PC-9 (cell line): Measurements from ENCODE around the gene KCNH2. TPM values are rescaled to one million over a fixed set of nuclear protein-coding genes. Genes with fewer than 3 reads are reported as not detected.

Source experiments
- BruUV-seq: library from RNA; stranded (reverse); fragments of 400-500 nt; replicated peaks from 2 replicates; lab custom pipeline; 2021; lab: Mats Ljungman, UMichigan
- CTCF ChIA-PET: fragments of 300-600 bp; sonication (Branson Sonifier 250); formaldehyde crosslinking; loops from one replicate; lab custom pipeline; 2022; ENCODE audit warnings: antibody characterized with exemption; lab: Charles Lee
- POLR2A ChIA-PET: fragments of 300-600 bp; sonication (Branson Sonifier 250); formaldehyde crosslinking; loops from one replicate; lab custom pipeline; 2022; ENCODE audit warnings: antibody characterized with exemption; ENCODE audit not compliant: unreplicated experiment; lab: Charles Lee
- DNase-seq, 2 experiments: peaks; one replicate each; pipeline versions ENCODE4 v3.0.0 to v3.0.0-alpha.2; 2015 to 2022; ENCODE audit warnings: mixed read lengths in 1 of 2
- H2AFZ ChIP-seq: fragments of 200-600 bp; sonication (generic); 2 replicates; pipeline ENCODE4 v1.8.1; 2017; ENCODE audit warnings: antibody characterized with exemption
- H3F3A ChIP-seq: fragments of 200-600 bp; sonication (generic); 2 replicates; pipeline ENCODE4 v1.8.1; 2017; ENCODE audit warnings: antibody characterized with exemption, mild to moderate bottlenecking, low read depth; ENCODE audit not compliant: insufficient read depth
- H3K27ac ChIP-seq: fragments of 200-600 bp; sonication (generic); 2 replicates; pipeline ENCODE4 v1.6.1; 2016; ENCODE audit warnings: mixed run types
- H3K27me3 ChIP-seq: fragments of 200-600 bp; sonication (generic); 2 replicates; pipeline ENCODE4 v1.6.1; 2016; ENCODE audit warnings: low read depth, mixed run types; ENCODE audit not compliant: insufficient read depth
- H3K36me3 ChIP-seq: fragments of 200-600 bp; sonication (generic); 2 replicates; pipeline ENCODE4 v1.6.1; 2016; ENCODE audit warnings: low read depth, mixed run types
- H3K4me1 ChIP-seq: fragments of 200-600 bp; sonication (generic); replicated peaks from 2 replicates; pipeline ENCODE4 v1.6.1; 2016; ENCODE audit warnings: mixed run types; ENCODE audit not compliant: insufficient read depth
- H3K4me2 ChIP-seq: fragments of 200-600 bp; sonication (generic); 2 replicates; pipeline ENCODE4 v1.6.1; 2017; ENCODE audit warnings: mixed run types
- H3K4me3 ChIP-seq: fragments of 200-600 bp; sonication (generic); 2 replicates; pipeline ENCODE4 v1.6.1; 2016; ENCODE audit warnings: mixed run types
- H3K79me2 ChIP-seq: fragments of 200-600 bp; sonication (generic); 2 replicates; pipeline ENCODE4 v1.6.1; 2017; ENCODE audit warnings: low read depth, mixed run types
- H3K9me2 ChIP-seq: fragments of 200-600 bp; sonication (generic); 2 replicates; pipeline ENCODE4 v1.8.1; 2017; ENCODE audit warnings: mild to moderate bottlenecking; ENCODE audit not compliant: insufficient read depth
- H3K9me3 ChIP-seq: fragments of 200-600 bp; sonication (generic); 2 replicates; pipeline ENCODE4 v1.8.1; 2016; ENCODE audit warnings: low read depth; ENCODE audit not compliant: insufficient read depth
- H4K20me1 ChIP-seq: fragments of 200-600 bp; sonication (generic); 2 replicates; pipeline ENCODE4 v1.8.1; 2017; ENCODE audit not compliant: insufficient read depth
- CTCF ChIP-seq: fragments of 200-600 bp; sonication (generic); conservative IDR thresholded peaks from 2 replicates; pipeline ENCODE4 v1.6.1; 2017; ENCODE audit warnings: mixed run types, antibody characterized with exemption, mild to moderate bottlenecking, moderate library complexity
- EZH2 ChIP-seq: fragments of 200-600 bp; sonication (generic); IDR thresholded peaks from 2 replicates; pipeline ENCODE4 v1.8.0; 2017; ENCODE audit warnings: antibody characterized with exemption, low read depth
- intact Hi-C: fragments of 100-400 bp; cut with micrococcal nuclease; formaldehyde crosslinking; loops from one replicate; pipeline ENCODE4 v1.10.0; 2022; ENCODE audit not compliant: unreplicated experiment
- total RNA-seq: library from RNA; stranded (reverse); gene quantifications from 2 replicates; pipeline ENCODE4 v1.2.3, GENCODE V29; 2021

Gene KCNH2
- total RNA-seq, 1 experiment from 2014 or later: 1.5 TPM

DNA sequence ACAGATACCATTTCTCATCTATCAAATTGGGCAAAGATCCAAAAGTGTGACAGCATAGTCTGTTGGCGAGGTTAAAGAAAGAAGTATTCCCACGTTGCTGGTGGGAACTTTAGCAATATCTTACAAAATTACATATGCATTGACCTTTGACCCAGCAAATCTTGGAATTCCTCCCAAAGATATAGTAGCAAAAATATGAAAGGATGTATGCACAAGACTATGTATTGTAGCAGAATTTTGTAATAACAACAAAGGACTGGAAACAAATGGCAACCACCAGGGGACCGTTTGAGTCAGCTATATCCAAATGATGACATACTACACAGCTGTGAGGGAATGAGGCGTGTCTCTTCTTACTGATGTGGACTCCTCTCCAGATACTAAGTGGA, 50.2 kb downstream of the KCNH2 start:
- H3K9me3 ChIP-seq: no peaks in the 10 kb centered on the region
- H3K36me3 ChIP-seq: no peaks in the 10 kb centered on the region
- CTCF ChIA-PET: no interaction called here
- peaks cover 90% of the 10 kb centered on the region for H3K27me3 ChIP-seq
- H4K20me1 ChIP-seq: no peaks in the 10 kb centered on the region
- DNase-seq: no peak
- H3K4me1 ChIP-seq: no peaks in the 10 kb centered on the region
- no peaks in the 10 kb centered on the region for H3K79me2 ChIP-seq
- no peak overlapping the region for H2AFZ ChIP-seq
- no peak overlapping the region for H3K4me3 ChIP-seq
- POLR2A ChIA-PET: no interaction called here
- no peak overlapping the region for H3K4me2 ChIP-seq
- no peaks in the 10 kb centered on the region for H3F3A ChIP-seq
- no TSS peak for BruUV-seq
- no peak overlapping the region for H3K27ac ChIP-seq
- H3K9me2 ChIP-seq: no peaks in the 10 kb centered on the region
- TF ChIP-seq CTCF: no peak
- intact Hi-C loops: no loop called here

DNA sequence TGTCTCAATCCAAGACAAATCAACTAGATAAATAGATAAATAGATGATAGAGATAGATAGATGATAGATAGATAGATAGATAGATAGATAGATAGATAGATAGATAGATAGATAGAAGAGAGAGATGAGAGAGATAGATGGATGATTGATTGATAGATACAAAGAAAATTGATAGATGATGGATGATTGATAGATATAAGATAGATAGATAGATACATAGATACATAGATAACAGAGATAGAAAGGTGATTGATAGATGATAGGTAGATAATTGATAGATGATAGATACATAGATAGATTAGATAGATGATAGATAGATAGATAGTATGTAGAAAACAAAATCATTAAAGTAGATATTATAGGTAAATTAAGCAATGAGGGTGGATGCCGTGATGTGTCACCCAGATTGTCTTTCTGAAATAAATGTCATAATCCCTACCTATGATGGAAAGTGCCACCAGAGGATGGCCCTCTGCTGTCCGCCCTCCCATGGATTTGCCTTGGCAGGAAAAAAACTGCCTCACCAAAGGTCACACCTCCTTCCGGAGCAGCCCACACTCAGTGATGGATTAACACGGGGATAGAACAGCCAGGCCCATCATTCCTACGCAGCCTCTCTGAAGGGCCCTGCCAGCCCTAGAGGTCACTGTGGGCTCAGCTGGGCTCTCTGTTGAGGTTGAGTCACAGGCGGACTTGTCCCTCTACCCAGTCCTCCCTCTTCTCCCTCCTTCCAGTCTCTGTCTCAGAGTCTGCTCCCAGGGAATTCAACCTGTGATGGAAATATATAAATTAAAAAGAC, 50.8 kb downstream of the KCNH2 start:
- Histone ChIP-seq H2AFZ (no peak overlapping the region), H3F3A (no peaks in the 10 kb centered on the region), H3K4me1 (no peaks in the 10 kb centered on the region), H3K9me2 (no peaks in the 10 kb centered on the region), H3K36me3 (no peaks in the 10 kb centered on the region), H3K9me3 (no peaks in the 10 kb centered on the region), H3K27me3 (peaks cover 90% of the 10 kb centered on the region), H3K79me2 (no peaks in the 10 kb centered on the region), H4K20me1 (no peaks in the 10 kb centered on the region), H3K27ac (no peak overlapping the region), H3K4me3 (no peak overlapping the region), H3K4me2 (no peak overlapping the region)
- ChIA-PET CTCF (no interaction called here), POLR2A (no interaction called here)
- DNase-seq: no peak
- intact Hi-C loops: no loop called here
- TF ChIP-seq EZH2 (no peak), CTCF (no peak)
- no TSS peak for BruUV-seq

GRCh38 chr7:150926066-150926465, 52.1 kb downstream of the KCNH2 start:
- DNase-seq: no peak
- no TSS peak for BruUV-seq
- TF ChIP-seq CTCF (no peak), EZH2 (no peak)
- no peaks in the 10 kb centered on the region for H3K36me3 ChIP-seq
- H4K20me1 ChIP-seq: no peaks in the 10 kb centered on the region
- no peak overlapping the region for H3K4me2 ChIP-seq
- no peaks in the 10 kb centered on the region for H3K9me3 ChIP-seq
- H3K79me2 ChIP-seq: no peaks in the 10 kb centered on the region
- ChIA-PET POLR2A (interaction anchor here (0.6 kb wide), 1 partner anchor 86 kb away, joined by 4 read pairs; no protein-coding TSS in a partner anchor), CTCF (interaction anchor here (0.6 kb wide), 1 partner anchor 17 kb away, joined by 3 read pairs; no protein-coding TSS in a partner anchor)
- no peaks in the 10 kb centered on the region for H3F3A ChIP-seq
- H2AFZ ChIP-seq: no peak overlapping the region
- intact Hi-C loops: no loop called here
- H3K9me2 ChIP-seq: no peaks in the 10 kb centered on the region
- no peak overlapping the region for H3K4me3 ChIP-seq
- peaks cover 90% of the 10 kb centered on the region for H3K27me3 ChIP-seq
- H3K27ac ChIP-seq: no peak overlapping the region
- H3K4me1 ChIP-seq: no peaks in the 10 kb centered on the region
